ENCODE results near the gene PLB1.

DNA sequence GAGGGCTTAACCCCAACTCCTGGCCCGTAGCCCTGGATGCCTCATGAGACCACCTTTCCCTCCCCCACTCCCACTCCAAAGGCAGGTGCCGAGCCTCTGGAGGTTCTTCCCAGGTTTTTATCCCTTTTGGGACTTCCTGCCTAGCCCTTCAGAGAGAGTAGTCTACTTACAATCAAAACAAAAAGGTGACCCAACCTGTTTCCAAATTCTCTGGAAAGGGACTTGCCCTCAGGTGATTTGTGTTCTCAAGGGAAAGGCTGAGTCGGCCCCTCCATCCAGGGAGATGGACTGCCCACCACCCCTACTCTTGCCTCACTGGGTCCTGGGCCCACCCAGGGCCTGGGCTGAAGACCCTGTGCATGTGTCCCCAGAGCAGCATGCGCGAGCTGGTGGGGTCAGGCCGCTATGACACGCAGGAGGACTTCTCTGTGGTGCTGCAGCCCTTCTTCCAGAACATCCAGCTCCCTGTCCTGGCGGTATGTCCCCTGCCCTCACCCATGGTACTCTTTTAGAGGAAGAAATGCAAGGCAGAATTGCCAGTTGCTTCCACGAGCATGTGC is 108.5 kb downstream of the PLB1 start:
- TF ChIP-seq, protein P1, sequence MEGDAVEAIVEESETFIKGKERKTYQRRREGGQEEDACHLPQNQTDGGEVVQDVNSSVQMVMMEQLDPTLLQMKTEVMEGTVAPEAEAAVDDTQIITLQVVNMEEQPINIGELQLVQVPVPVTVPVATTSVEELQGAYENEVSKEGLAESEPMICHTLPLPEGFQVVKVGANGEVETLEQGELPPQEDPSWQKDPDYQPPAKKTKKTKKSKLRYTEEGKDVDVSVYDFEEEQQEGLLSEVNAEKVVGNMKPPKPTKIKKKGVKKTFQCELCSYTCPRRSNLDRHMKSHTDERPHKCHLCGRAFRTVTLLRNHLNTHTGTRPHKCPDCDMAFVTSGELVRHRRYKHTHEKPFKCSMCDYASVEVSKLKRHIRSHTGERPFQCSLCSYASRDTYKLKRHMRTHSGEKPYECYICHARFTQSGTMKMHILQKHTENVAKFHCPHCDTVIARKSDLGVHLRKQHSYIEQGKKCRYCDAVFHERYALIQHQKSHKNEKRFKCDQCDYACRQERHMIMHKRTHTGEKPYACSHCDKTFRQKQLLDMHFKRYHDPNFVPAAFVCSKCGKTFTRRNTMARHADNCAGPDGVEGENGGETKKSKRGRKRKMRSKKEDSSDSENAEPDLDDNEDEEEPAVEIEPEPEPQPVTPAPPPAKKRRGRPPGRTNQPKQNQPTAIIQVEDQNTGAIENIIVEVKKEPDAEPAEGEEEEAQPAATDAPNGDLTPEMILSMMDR (conservative IDR thresholded peaks at IDR 0.05; ENCODE audit: low read length), result no peak
- no peak for TF ChIP-seq EZH2phosphoT487 (IDR thresholded peaks at IDR 0.05; ENCODE audit: borderline replicate concordance)
